Stimulated activated CD4-positive, alpha-beta T cell treated with anti-CD3 and anti-CD28 coated beads, Interleukin-4, amount 100 ng/mL, for 24 hours (primary cell): ENCODE data around the gene LAMA2.

Experiments
- DNase-seq: peaks from one replicate; pipeline ENCODE4 v3.0.0-alpha.2; 2020

The LAMA2 gene

GRCh38 chr6:129472239-129472638, 589.3 kb downstream of the LAMA2 start:
- DNase-seq = no peak

GRCh38 chr6:129473546-129473945, 590.6 kb downstream of the LAMA2 start:
- no peak for DNase-seq

GRCh38 chr6:129475477-129476247, 592.7 kb downstream of the LAMA2 start:
- DNase-seq = no peak

- no peak for DNase-seq
Observed at GRCh38 chr6:129476248-129476564, 593.3 kb downstream of the LAMA2 start.

GRCh38 chr6:129476810-129477209, 593.9 kb downstream of the LAMA2 start:
- no peak for DNase-seq

GRCh38 chr6:129478379-129478778, 595.4 kb downstream of the LAMA2 start:
- no peak for DNase-seq

GRCh38 chr6:129481706-129482105, 598.8 kb downstream of the LAMA2 start:
- DNase-seq = no peak

- DNase-seq = no peak
Observed at GRCh38 chr6:129485746-129486145, 602.8 kb downstream of the LAMA2 start.

GRCh38 chr6:129486327-129486726, 603.4 kb downstream of the LAMA2 start:
- DNase-seq = no peak

- no peak for DNase-seq
Observed at GRCh38 chr6:129488313-129488712, 605.4 kb downstream of the LAMA2 start.

GRCh38 chr6:129489215-129489765, 606.4 kb downstream of the LAMA2 start:
- DNase-seq = no peak

GRCh38 chr6:129490521-129491255, 607.8 kb downstream of the LAMA2 start:
- DNase-seq = peak; percentile 77

- DNase-seq = no peak
Observed at GRCh38 chr6:129491436-129491835, 608.5 kb downstream of the LAMA2 start.

GRCh38 chr6:129492260-129492659, 609.3 kb downstream of the LAMA2 start:
- DNase-seq = no peak

- no peak for DNase-seq
Observed at GRCh38 chr6:129493354-129493902, 610.5 kb downstream of the LAMA2 start.

GRCh38 chr6:129494099-129494498, 611.2 kb downstream of the LAMA2 start:
- DNase-seq = no peak

- DNase-seq = no peak
Observed at GRCh38 chr6:129494586-129494985, 611.6 kb downstream of the LAMA2 start.

- DNase-seq = no peak
Observed at GRCh38 chr6:129495652-129496051, 612.7 kb downstream of the LAMA2 start.

- no peak for DNase-seq
Observed at GRCh38 chr6:129497481-129498441, 614.8 kb downstream of the LAMA2 start.

- no peak for DNase-seq
Observed at GRCh38 chr6:129498541-129498940, 615.6 kb downstream of the LAMA2 start.

- peak; percentile 18 for DNase-seq
Observed at GRCh38 chr6:129498950-129499842, 616.3 kb downstream of the LAMA2 start.

- DNase-seq = no peak
Observed at GRCh38 chr6:129499843-129500219, 616.9 kb downstream of the LAMA2 start.
